Adrenal gland (tissue), 12 donors: Measurements from ENCODE around the gene AGBL1. TPM values are rescaled to one million over a fixed set of nuclear protein-coding genes. Genes with fewer than 3 reads are reported as not detected.

Experiments
- DNase-seq, 7 donors: peaks; one replicate each; pipeline ENCODE4 v3.0.0-alpha.2; 2019 to 2020
- H3K27ac ChIP-seq, 5 donors: fragments of 200-600 bp; sonication (generic) in 4 of 5; 1 replicate in 3 of 5; 2 replicates in 2 of 5; pipeline versions ENCODE4 v1.5.1 to v1.8.0; 2016 to 2020; ENCODE audit warnings: mild to moderate bottlenecking in 1 of 5
- H3K27me3 ChIP-seq: fragments of 200-600 bp; 2 replicates; pipeline ENCODE4 v1.8.0; 2021
- H3K36me3 ChIP-seq, 2 donors: fragments of 200-600 bp; replicated peaks in 1 of 2; 1 replicate in 1 of 2; 2 replicates in 1 of 2; pipeline versions ENCODE4 v1.5.1 to v1.8.0; 2018 to 2022
- H3K4me1 ChIP-seq, 2 donors: fragments of 200-600 bp; replicated peaks in 1 of 2; 1 replicate in 1 of 2; 2 replicates in 1 of 2; pipeline versions ENCODE4 v1.5.1 to v1.8.0; 2018 to 2021
- H3K4me3 ChIP-seq, 4 donors: fragments of 200-600 bp; sonication (generic) in 3 of 4; one replicate each; pipeline ENCODE4 v1.5.1; 2016 to 2018
- H3K9me3 ChIP-seq, 3 donors: fragments of 200-600 bp; sonication (generic) in 1 of 3; replicated peaks in 1 of 3; 1 replicate in 2 of 3; 2 replicates in 1 of 3; pipeline versions ENCODE4 v1.5.1 to v1.8.0; 2016 to 2021
- CTCF ChIP-seq, 6 experiments: fragments of 450-650 bp in 4 of 6; fragments of 200-600 bp in 2 of 6; sonication (generic) in 1 of 6; IDR thresholded peaks; 1 replicate in 5 of 6; 2 replicates in 1 of 6; pipeline versions ENCODE4 v1.5.1 to v1.8.0; 2016 to 2021; ENCODE audit warnings: antibody characterized with exemption in 6 of 6, mild to moderate bottlenecking in 2 of 6, moderate library complexity in 1 of 6
- POLR2A ChIP-seq, 2 donors: fragments of 450-650 bp; IDR thresholded peaks; one replicate each; pipeline ENCODE4 v1.6.1; 2017; ENCODE audit warnings: antibody characterized with exemption in 2 of 2, mild to moderate bottlenecking in 2 of 2, moderate library complexity in 1 of 2
- WGBS, 4 donors: extraction: QIAGEN DNeasy Blood & Tissue Kit in 2 of 4; methylation state at CpG; one replicate each; pipeline versions ENCODE4 v1.1.5 to v1.1.7; 2013 to 2017; 5-methylcytosine and 5-hydroxymethylcytosine counted together
- intact Hi-C, 2 donors: fragments of 100-400 bp; cut with DNase I; formaldehyde crosslinking; loops; one replicate each; pipeline versions ENCODE4 v1.14.1 to v1.15.0; 2022 to 2023
- polyA plus RNA-seq, 3 donors: library from polyadenylated mRNA; stranded (reverse); fragments of 200-250 nt in 2 of 3; fragments of 350-450 nt in 1 of 3; fragmentation: Illumina TruSeq in 1 of 3; extraction: RNeasy Lipid Tissue Mini Kit (QIAGEN cat#74804) in 1 of 3; gene quantifications; one replicate each; pipeline ENCODE4 v1.2.3, GENCODE V29; 2013 to 2014
- total RNA-seq, 9 donors: library from RNA; depleted of rRNA in 4 of 9; stranded (reverse); fragments of >200 nt in 4 of 9; fragments of 120-200 nt in 1 of 9; fragmentation: NEBNext Ultra II Directional in 1 of 9; extraction: Animal tissue kit (Norgen Biotek cat#: 25700) in 1 of 9; gene quantifications; one replicate each; pipeline versions ENCODE4 v1.1.0 to v1.2.4, GENCODE V29; 2013 to 2023
- donor health status: healthy with polysubstance abuse.
- donor health status: Bipolar disorder and iron deficiency.
- donor health status: DM: yes; HTN: yes; CAD: no.
- donor health status: DM: no; HTN: no; CAD: no.
- donor health status: DM: no; HTN: no; CAD: no.
- donor health status: DM: yes; HTN: yes; CAD: no.

Gene AGBL1
- total and polyA plus RNA-seq, 12 donors = 0.04 to 0.07 (median 0.06) TPM; not detected in 9

- no peak overlapping the region for H3K27ac ChIP-seq
- DNase-seq = no peak
- H3K9me3 ChIP-seq = no peaks in the 10 kb centered on the region
- H3K27me3 ChIP-seq = no peaks in the 10 kb centered on the region
- H3K36me3 ChIP-seq = no peaks in the 10 kb centered on the region
- intact Hi-C loops = no loop called here
- H3K4me3 ChIP-seq = no peak overlapping the region
- TF ChIP-seq CTCF (IDR thresholded peaks at IDR 0.05) = no peak
- no peak for TF ChIP-seq POLR2A (IDR thresholded peaks at IDR 0.05)
- H3K4me1 ChIP-seq = no peaks in the 10 kb centered on the region
Measured at GRCh38 chr15:86333819-86334218, 254.1 kb downstream of the AGBL1 start.

GRCh38 chr15:86336051-86336788 is 256.5 kb downstream of the AGBL1 start:
- Histone ChIP-seq H3K36me3 (no peaks in the 10 kb centered on the region), H3K27me3 (no peaks in the 10 kb centered on the region), H3K27ac (no peak overlapping the region), H3K4me1 (no peaks in the 10 kb centered on the region), H3K9me3 (no peaks in the 10 kb centered on the region), H3K4me3 (no peak overlapping the region)
- DNase-seq = no peak
- intact Hi-C loops = no loop called here
- TF ChIP-seq POLR2A (IDR thresholded peaks at IDR 0.05) = no peak
- TF ChIP-seq CTCF (IDR thresholded peaks at IDR 0.05) = no peak
- WGBS, 4 donors = 62 to 66% (median 63%) methylated on average over 6 of the region's 6 CpGs

GRCh38 chr15:86337071-86337470 is 257.4 kb downstream of the AGBL1 start:
- intact Hi-C loops = no loop called here
- Histone ChIP-seq H3K4me3 (no peak overlapping the region), H3K27ac (no peak overlapping the region), H3K9me3 (no peaks in the 10 kb centered on the region), H3K36me3 (no peaks in the 10 kb centered on the region), H3K27me3 (no peaks in the 10 kb centered on the region), H3K4me1 (no peaks in the 10 kb centered on the region)
- TF ChIP-seq CTCF (IDR thresholded peaks at IDR 0.05) = no peak
- TF ChIP-seq POLR2A (IDR thresholded peaks at IDR 0.05) = no peak
- DNase-seq = no peak
- 90 to 96% (median 92%) methylated on average over 2 of the region's 2 CpGs for WGBS, 4 donors

- no peak for DNase-seq
- H3K27ac ChIP-seq = no peak overlapping the region
- WGBS, 4 donors = 69 to 82% (median 75%) methylated on average over 2 of the region's 2 CpGs
- H3K9me3 ChIP-seq = no peaks in the 10 kb centered on the region
- no peaks in the 10 kb centered on the region for H3K27me3 ChIP-seq
- H3K36me3 ChIP-seq = no peaks in the 10 kb centered on the region
- no peaks in the 10 kb centered on the region for H3K4me1 ChIP-seq
- intact Hi-C loops = no loop called here
- TF ChIP-seq POLR2A (IDR thresholded peaks at IDR 0.05) = no peak
- TF ChIP-seq CTCF (IDR thresholded peaks at IDR 0.05) = no peak
- no peak overlapping the region for H3K4me3 ChIP-seq
Measured at GRCh38 chr15:86347245-86347644, 267.6 kb downstream of the AGBL1 start.
